Measurements from ENCODE around the gene SIN3A. TPM values are rescaled to one million over a fixed set of nuclear protein-coding genes. Genes with fewer than 3 reads are reported as not detected.
A peak's percentile ranks its signal among the peaks of the same experiment; 100 is the strongest.

Gene SIN3A
- total RNA-seq (2021; fragmentation: NEBNext Ultra II Directional; extraction: Animal tissue kit (Norgen Biotek cat#: 25700)) (103 and 109 TPM in 2 replicates), polyA plus RNA-seq (2011; rRNA removed) (69.5 and 86.6 TPM in 2 replicates), polyA minus RNA-seq (2011; rRNA and poly(A)+ RNA removed) (137 and 225 TPM in 2 replicates)
- polyA plus RNA-seq (2011; cell fraction: cytosol; rRNA removed): 39.2 TPM
- polyA plus RNA-seq (2011; cell fraction: nucleus; rRNA removed): 66.9 TPM
- 47.2 to 63.1 TPM (median 54.2 TPM) in 4 replicates for polyA plus RNA-seq (2012, experiment 1 of 2)
- 3.3 TPM for polyA plus RNA-seq (2012, experiment 2 of 2)
- 30.4 TPM for polyA plus RNA-seq (2013, experiment 1 of 2)
- 31.0 TPM for polyA plus RNA-seq (2013, experiment 2 of 2)
- 57.2 TPM for polyA minus RNA-seq (2011; cell fraction: cytosol; rRNA and poly(A)+ RNA removed)
- polyA minus RNA-seq (2011; cell fraction: nucleus; rRNA and poly(A)+ RNA removed): 66.8 TPM
- long read RNA-seq, experiment 1, full-length matches to known transcripts: 11 of 54 reads
- long read RNA-seq, experiment 1, partial matches to known transcripts: 22 of 54 reads
- long read RNA-seq, experiment 1, other reads (novel, unspliced or antisense): 21 of 54 reads
- long read RNA-seq, experiment 2, full-length matches to known transcripts: 5 of 11 reads
- long read RNA-seq, experiment 2, partial matches to known transcripts: 1 of 11 reads
- long read RNA-seq, experiment 2, other reads (novel, unspliced or antisense): 5 of 11 reads

DNA sequence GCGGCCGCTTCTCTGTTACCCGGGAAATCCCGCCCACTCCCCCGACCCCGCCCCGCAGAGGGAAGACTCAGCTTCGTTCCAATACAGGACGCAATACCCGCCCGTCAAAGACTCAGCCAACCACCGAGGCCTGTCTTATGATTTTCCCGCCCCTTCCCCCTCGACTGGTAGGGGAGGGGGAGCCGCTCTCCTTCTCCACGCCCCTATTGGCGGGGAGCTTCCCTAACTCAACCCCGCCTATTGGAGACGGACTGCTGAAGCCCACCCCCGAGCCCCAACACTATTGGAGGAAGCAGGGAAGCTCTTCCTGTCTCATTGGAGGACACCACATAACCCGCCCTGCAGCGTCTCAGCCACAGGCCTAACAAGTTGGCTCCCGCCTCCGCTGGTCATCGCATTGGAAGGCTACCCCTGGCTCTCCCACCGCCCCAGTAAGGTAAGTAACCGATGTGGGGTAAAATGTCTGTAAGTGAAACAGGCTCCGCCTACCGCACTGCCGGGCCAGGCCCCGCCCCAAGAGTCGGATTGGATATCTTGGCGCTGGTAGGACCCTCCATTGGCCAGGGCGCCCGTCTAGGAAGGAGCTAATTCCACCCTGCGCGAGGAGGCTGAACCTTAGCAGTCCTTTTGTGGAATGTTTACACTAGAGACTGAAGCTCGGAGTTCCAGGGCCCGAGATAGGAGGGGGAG, at the start of gene SIN3A:
SIN3A (minus strand) TSS at position 17 of the 690 bp plus-strand sequence. CDS start 21,315 bp downstream, outside the sequence.
- Histone ChIP-seq H3K4me2 (ENCODE audit: insufficient read depth in 1 of 2, low read depth in 2 of 2, low read length in 2 of 2) (peak within 1 kb of the TSS; percentile 94 to 97), H3K9me3 (ENCODE audit: insufficient read depth in 2 of 2, low read depth in 1 of 2, low read length in 1 of 2) (no peaks in the 10 kb centered on the region), H3K79me1 (ENCODE audit: low read depth, low read length) (0 out of 2 replicates have a peak, but pooled peaks cover 2% of the 10 kb centered on the region), H4K5ac (ENCODE audit: insufficient read length, low read depth, low read length) (peak within 1 kb of the TSS; percentile 95), H2BK120ac (replicated peaks; ENCODE audit: low read depth, low read length) (no peak within 1 kb of the TSS), H3K23me2 (ENCODE audit: low read depth, low read length) (peaks cover 22% of the 10 kb centered on the region), H4K91ac (replicated peaks; ENCODE audit: insufficient read length, low read length) (peak within 1 kb of the TSS; percentile 85), H3K14ac (ENCODE audit: insufficient read length) (no peak within 1 kb of the TSS), H2BK15ac (ENCODE audit: low read length) (no peak within 1 kb of the TSS), H3K9ac (replicated peaks in 1 of 4; ENCODE audit: extremely low read depth in 1 of 4, low read depth in 3 of 4, low read length in 3 of 4) (peak within 1 kb of the TSS; percentile 90 to 96 (median 92)), H2AK5ac (ENCODE audit: low read depth, low read length) (peak within 1 kb of the TSS; percentile 67; the same call in 1 of the 2 replicates), H3K36me3 (ENCODE audit: control insufficient read depth in 2 of 4, insufficient read depth in 4 of 4, low read length in 3 of 4) (no peaks in the 10 kb centered on the region), H4K20me1 (replicated peaks in 1 of 2; ENCODE audit: control insufficient read depth in 1 of 2, insufficient read depth in 2 of 2, low read length in 2 of 2) (peaks cover 15 to 19% of the 10 kb centered on the region in 2 experiments), H2BK20ac (ENCODE audit: low read length) (no peak within 1 kb of the TSS), H3K4me1 (replicated peaks in 1 of 4; ENCODE audit: control insufficient read depth in 3 of 4, insufficient read depth in 4 of 4, low read length in 3 of 4) (peaks cover 0 to 8% (median 3%) of the 10 kb centered on the region in 4 experiments; a peak in 2 of 7 replicates), H3K18ac (ENCODE audit: extremely low read depth, low read length) (peak within 1 kb of the TSS; percentile 93), H3K27ac (ENCODE audit: low read depth, low read length) (peak within 1 kb of the TSS; percentile 92), H2AFZ (ENCODE audit: low read length) (no peak within 1 kb of the TSS), H3K23ac (ENCODE audit: insufficient read length) (no peak within 1 kb of the TSS), H3K4me3 (ENCODE audit: extremely low read depth in 1 of 4, insufficient read depth in 2 of 4, low read depth in 3 of 4, low read length in 4 of 4) (peak within 1 kb of the TSS; percentile 90 to 97 (median 94)), H2BK12ac (ENCODE audit: low read depth, low read length) (peak within 1 kb of the TSS; percentile 7; the same call in 1 of the 2 replicates), H2BK5ac (ENCODE audit: low read depth, low read length) (peak within 1 kb of the TSS; percentile 97), H3K56ac (replicated peaks; ENCODE audit: insufficient read length, low read depth, low read length) (peak within 1 kb of the TSS; percentile 83), H3K27me3 (replicated peaks in 1 of 4; ENCODE audit: control insufficient read depth in 3 of 4, extremely low read depth in 1 of 4, insufficient read depth in 3 of 4, low read length in 3 of 4) (no peaks in the 10 kb centered on the region), H3K79me2 (ENCODE audit: control insufficient read depth in 1 of 2, insufficient read depth in 2 of 2, low read length in 2 of 2) (peaks cover 27 to 42% of the 10 kb centered on the region in 2 experiments), H3K4ac (replicated peaks; ENCODE audit: insufficient read length, low read depth, low read length) (peak within 1 kb of the TSS; percentile 97), H4K8ac (ENCODE audit: extremely low read depth, insufficient read depth, low read length) (peak within 1 kb of the TSS; percentile 96)
- DNase-seq (ENCODE audit: low read depth in 1 of 2, low spot score in 2 of 2): peak; percentile 95 to 100
- ChIA-PET CTCF (ENCODE audit: partially characterized antibody) (interaction anchor here (0.7 to 2.4 kb wide), 5 partner anchors 18 to 196 kb away, joined by 3 to 7 read pairs (median 4); partner anchors contain the start of gene MAN2C1), POLR2A (ENCODE audit: partially characterized antibody) (interaction anchor here (0.5 to 5.0 kb wide), 19 partner anchors 9 to 228 kb away, joined by 3 to 61 read pairs (median 4); partner anchors contain the start of genes IMP3, MAN2C1, PTPN9 and SNUPN)
- peak; percentile 90 for FAIRE-seq
- 2% methylated on average over 29 of the region's 39 CpGs; no CpG with 5 or more reads in 1 of the 2 experiments for WGBS, 2 experiments (ENCODE audit: extremely low coverage in 1 of 2, insufficient coverage in 1 of 2, insufficient read length in 1 of 2, insufficient replicate concordance in 2 of 2, low coverage in 1 of 2, low lambda C conversion rate in 2 of 2, missing lambda C conversion rate in 1 of 2)
- no peak for TF ChIP-seq JUN (IDR thresholded peaks at IDR 0.05; ENCODE audit: low read depth, low read length)
- 0 out of 2 replicates have a peak, but pooled peaks have one; percentile 28 for TF ChIP-seq YY1 (IDR thresholded peaks at IDR 0.05; ENCODE audit: low read depth, low read length)
- TF ChIP-seq, protein P1, sequence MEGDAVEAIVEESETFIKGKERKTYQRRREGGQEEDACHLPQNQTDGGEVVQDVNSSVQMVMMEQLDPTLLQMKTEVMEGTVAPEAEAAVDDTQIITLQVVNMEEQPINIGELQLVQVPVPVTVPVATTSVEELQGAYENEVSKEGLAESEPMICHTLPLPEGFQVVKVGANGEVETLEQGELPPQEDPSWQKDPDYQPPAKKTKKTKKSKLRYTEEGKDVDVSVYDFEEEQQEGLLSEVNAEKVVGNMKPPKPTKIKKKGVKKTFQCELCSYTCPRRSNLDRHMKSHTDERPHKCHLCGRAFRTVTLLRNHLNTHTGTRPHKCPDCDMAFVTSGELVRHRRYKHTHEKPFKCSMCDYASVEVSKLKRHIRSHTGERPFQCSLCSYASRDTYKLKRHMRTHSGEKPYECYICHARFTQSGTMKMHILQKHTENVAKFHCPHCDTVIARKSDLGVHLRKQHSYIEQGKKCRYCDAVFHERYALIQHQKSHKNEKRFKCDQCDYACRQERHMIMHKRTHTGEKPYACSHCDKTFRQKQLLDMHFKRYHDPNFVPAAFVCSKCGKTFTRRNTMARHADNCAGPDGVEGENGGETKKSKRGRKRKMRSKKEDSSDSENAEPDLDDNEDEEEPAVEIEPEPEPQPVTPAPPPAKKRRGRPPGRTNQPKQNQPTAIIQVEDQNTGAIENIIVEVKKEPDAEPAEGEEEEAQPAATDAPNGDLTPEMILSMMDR (IDR thresholded peaks at IDR 0.05; ENCODE audit: control extremely low read depth in 1 of 3, insufficient read depth in 1 of 3, low read depth in 1 of 3, low read length in 3 of 3): no peak
- no peak for TF ChIP-seq RAD21 (IDR thresholded peaks at IDR 0.05 in 1 of 2, conservative IDR thresholded peaks at IDR 0.05 in 1 of 2; ENCODE audit: low read depth in 2 of 2, low read length in 2 of 2)
- TF ChIP-seq SP4 (IDR thresholded peaks at IDR 0.05; ENCODE audit: low read length): peak; percentile 54

Measured in H1 (cell line).